Mesendoderm (in vitro differentiated cells): Measurements from ENCODE around the gene BAIAP2L1.

ENCODE experiments used
- DNase-seq: peaks from one replicate; pipeline ENCODE4 v3.0.0; 2013
- H2AK5ac ChIP-seq: 2 replicates; pipeline ENCODE4 v1.6.1; 2013; ENCODE audit warnings: low read length, inconsistent platforms
- H2BK120ac ChIP-seq: 2 replicates; pipeline ENCODE4 v1.6.1; 2013; ENCODE audit warnings: low read depth, mild to moderate bottlenecking, low read length, moderate library complexity, mixed read lengths
- H2BK15ac ChIP-seq: replicated peaks from 2 replicates; pipeline ENCODE4 v1.6.1; 2013; ENCODE audit warnings: low read depth, mild to moderate bottlenecking, moderate library complexity
- H2BK5ac ChIP-seq: 2 replicates; pipeline ENCODE4 v1.6.1; 2013; ENCODE audit warnings: low read length, inconsistent platforms
- H3K18ac ChIP-seq: 2 replicates; pipeline ENCODE4 v1.6.1; 2013; ENCODE audit warnings: mild to moderate bottlenecking, low read length, mixed read lengths
- H3K23ac ChIP-seq: one replicate; pipeline ENCODE4 v1.6.1; 2013; ENCODE audit warnings: low read length
- H3K27ac ChIP-seq: 2 replicates; pipeline ENCODE4 v1.5.1; 2013; ENCODE audit warnings: low read depth, mild to moderate bottlenecking, inconsistent platforms, low read length, moderate library complexity
- H3K27me3 ChIP-seq: 2 replicates; pipeline ENCODE4 v1.6.1; 2013; ENCODE audit warnings: low read length, control low read depth, mild to moderate bottlenecking, inconsistent platforms; ENCODE audit not compliant: insufficient read depth, poor library complexity
- H3K36me3 ChIP-seq: 2 replicates; pipeline ENCODE4 v1.6.1; 2013; ENCODE audit warnings: low read length, inconsistent platforms; ENCODE audit not compliant: control insufficient read depth, insufficient read depth
- H3K4ac ChIP-seq: one replicate; pipeline ENCODE4 v1.6.1; 2013; ENCODE audit warnings: low read depth, mild to moderate bottlenecking, low read length, moderate library complexity
- H3K4me1 ChIP-seq: 2 replicates; pipeline ENCODE4 v1.6.1; 2013; ENCODE audit warnings: low read depth, low read length, inconsistent platforms; ENCODE audit not compliant: control insufficient read depth
- H3K4me2 ChIP-seq: 2 replicates; pipeline ENCODE4 v1.6.1; 2013; ENCODE audit warnings: low read length
- H3K4me3 ChIP-seq: 2 replicates; pipeline ENCODE4 v1.5.1; 2013; ENCODE audit warnings: mild to moderate bottlenecking, low read length
- H3K56ac ChIP-seq: one replicate; pipeline ENCODE4 v1.6.1; 2013; ENCODE audit warnings: low read length
- H3K79me1 ChIP-seq: 2 replicates; pipeline ENCODE4 v1.6.1; 2013; ENCODE audit warnings: low read length, inconsistent platforms
- H3K79me2 ChIP-seq: 2 replicates; pipeline ENCODE4 v1.6.1; 2013; ENCODE audit warnings: mild to moderate bottlenecking, low read length; ENCODE audit not compliant: control insufficient read depth, insufficient read depth
- H3K9ac ChIP-seq: 2 replicates; pipeline ENCODE4 v1.6.1; 2013; ENCODE audit warnings: low read length, inconsistent platforms
- H4K5ac ChIP-seq: one replicate; pipeline ENCODE4 v1.6.1; 2013; ENCODE audit warnings: low read length
- H4K8ac ChIP-seq: one replicate; pipeline ENCODE4 v1.6.1; 2013; ENCODE audit warnings: low read depth, mild to moderate bottlenecking, control low read depth, low read length, moderate library complexity
- WGBS: extraction: QIAGEN DNeasy Blood & Tissue Kit; methylation state at CpG from one replicate; pipeline ENCODE4 v1.1.7; 2013; ENCODE audit warnings: low lambda C conversion rate, missing lambda C conversion rate; ENCODE audit not compliant: insufficient coverage; ENCODE audit errors: extremely low coverage; 5-methylcytosine and 5-hydroxymethylcytosine counted together

Gene BAIAP2L1

DNA sequence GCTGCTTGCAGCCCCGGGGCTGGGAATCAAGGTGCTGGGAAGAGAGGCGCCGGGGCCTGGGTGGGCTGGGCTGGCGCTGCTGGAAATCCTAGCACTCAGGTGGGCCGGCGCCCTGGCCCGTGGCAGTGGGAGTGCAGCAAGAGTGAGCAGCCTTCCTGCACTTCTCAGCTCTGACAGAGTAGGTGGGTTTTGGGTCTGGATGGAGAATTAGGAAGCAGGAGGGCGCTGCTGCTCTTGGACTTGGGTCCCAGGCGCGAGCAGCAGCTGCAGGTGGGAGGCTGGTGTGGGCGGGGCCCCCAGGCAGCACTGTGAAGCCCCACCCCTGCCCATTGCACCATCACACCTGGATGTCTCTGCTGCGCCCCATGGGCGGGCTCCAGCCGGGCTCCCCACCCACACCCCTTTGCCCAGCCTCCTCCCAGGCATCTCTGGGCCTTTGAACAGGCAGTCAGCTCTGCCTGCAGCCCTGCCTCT lies 113.4 kb downstream of the BAIAP2L1 start:
- H2BK15ac ChIP-seq = no peak overlapping the region
- no peak overlapping the region for H3K18ac ChIP-seq
- no peak overlapping the region for H3K23ac ChIP-seq
- DNase-seq = peak; percentile 65
- H3K79me1 ChIP-seq = peaks cover 20% of the 10 kb centered on the region
- H3K27ac ChIP-seq = no peak overlapping the region
- H3K9ac ChIP-seq = no peak overlapping the region
- no CpG with 5 or more reads among the region's 14 CpGs for WGBS
- no peak overlapping the region for H2BK120ac ChIP-seq
- no peak overlapping the region for H4K8ac ChIP-seq
- H2BK5ac ChIP-seq = no peak overlapping the region
- no peaks in the 10 kb centered on the region for H3K36me3 ChIP-seq
- H3K56ac ChIP-seq = no peak overlapping the region
- H3K4ac ChIP-seq = no peak overlapping the region
- no peak overlapping the region for H2AK5ac ChIP-seq
- H3K27me3 ChIP-seq = no peaks in the 10 kb centered on the region
- H3K4me2 ChIP-seq = no peak overlapping the region
- no peak overlapping the region for H3K4me3 ChIP-seq
- no peak overlapping the region for H4K5ac ChIP-seq
- H3K4me1 ChIP-seq = peaks cover 1% of the 10 kb centered on the region
- peaks cover 7% of the 10 kb centered on the region for H3K79me2 ChIP-seq

DNA sequence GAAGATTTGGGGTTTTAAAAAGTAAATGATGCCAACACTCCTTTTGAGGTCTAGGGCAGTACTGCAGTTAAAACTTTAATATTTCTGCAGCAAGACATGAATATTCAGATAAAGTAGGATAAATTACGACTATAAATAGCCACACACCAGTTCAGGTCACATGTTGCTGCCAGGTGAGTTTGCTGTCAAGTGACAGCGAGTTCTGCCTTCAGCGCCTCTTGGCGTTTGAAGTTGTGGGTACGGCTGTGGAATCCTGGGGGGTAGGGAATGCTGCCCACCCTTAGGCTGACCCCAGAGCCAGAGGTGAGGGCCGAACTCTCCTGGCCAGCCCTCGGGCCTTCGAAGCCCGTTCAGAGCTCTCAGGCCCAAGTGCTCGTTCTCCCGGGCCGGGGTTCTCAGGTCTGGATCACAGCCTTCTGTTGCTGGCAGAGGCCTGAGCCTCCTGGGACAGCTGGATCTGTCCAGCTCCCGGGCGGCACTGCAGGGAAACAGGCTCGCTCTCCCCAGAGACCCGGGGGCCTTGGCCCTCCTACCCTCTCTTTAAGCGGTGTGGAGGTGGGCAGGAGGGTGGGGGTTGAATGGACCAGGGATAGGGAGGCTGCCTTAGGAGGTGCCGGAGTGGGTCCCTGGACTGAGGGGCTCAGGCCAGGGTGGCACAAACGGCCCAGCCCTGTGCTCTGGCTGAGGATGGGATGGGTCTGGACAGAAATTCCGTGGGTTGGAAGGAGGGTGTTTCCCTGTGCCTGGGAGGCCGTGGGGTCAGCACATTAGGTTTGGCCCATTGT lies 114.0 kb downstream of the BAIAP2L1 start:
- H3K79me2 ChIP-seq = peaks cover 11% of the 10 kb centered on the region
- H4K8ac ChIP-seq = no peak overlapping the region
- H3K4me3 ChIP-seq = no peak overlapping the region
- H2AK5ac ChIP-seq = no peak overlapping the region
- no CpG with 5 or more reads among the region's 21 CpGs for WGBS
- H3K4ac ChIP-seq = no peak overlapping the region
- H3K27me3 ChIP-seq = no peaks in the 10 kb centered on the region
- H3K79me1 ChIP-seq = peaks cover 23% of the 10 kb centered on the region
- H3K56ac ChIP-seq = peak overlapping the region; percentile 49
- H3K23ac ChIP-seq = no peak overlapping the region
- H2BK15ac ChIP-seq = no peak overlapping the region
- no peak overlapping the region for H3K4me2 ChIP-seq
- H3K9ac ChIP-seq = no peak overlapping the region
- H2BK120ac ChIP-seq = no peak overlapping the region
- no peak overlapping the region for H3K18ac ChIP-seq
- H3K4me1 ChIP-seq = peaks cover 4% of the 10 kb centered on the region
- H2BK5ac ChIP-seq = no peak overlapping the region
- H3K36me3 ChIP-seq = no peaks in the 10 kb centered on the region
- H4K5ac ChIP-seq = no peak overlapping the region
- H3K27ac ChIP-seq = no peak overlapping the region
- no peak for DNase-seq

DNA sequence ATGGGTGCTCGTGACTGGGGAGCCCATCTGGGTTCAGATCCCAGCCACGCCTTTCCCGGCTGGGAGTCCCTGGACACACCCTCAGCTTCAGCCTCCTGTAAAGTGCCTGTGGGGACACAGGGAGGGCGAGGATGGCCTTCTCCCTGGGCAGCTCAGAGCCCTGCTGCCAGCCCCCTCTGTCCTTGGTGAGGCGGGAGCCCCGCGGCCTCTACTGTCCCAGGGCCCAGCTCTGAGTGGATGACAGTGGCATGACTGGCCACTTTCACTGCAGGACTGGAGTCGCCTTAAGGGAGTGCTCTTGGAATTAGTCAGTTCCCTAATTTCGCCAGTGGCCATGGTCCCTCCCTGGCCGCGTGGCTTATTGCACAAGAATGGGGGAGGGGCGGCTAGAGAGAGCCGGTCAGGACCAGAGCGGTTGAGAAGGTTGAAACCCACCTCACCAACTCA lies 114.8 kb downstream of the BAIAP2L1 start:
- peak; percentile 84 for DNase-seq

DNA sequence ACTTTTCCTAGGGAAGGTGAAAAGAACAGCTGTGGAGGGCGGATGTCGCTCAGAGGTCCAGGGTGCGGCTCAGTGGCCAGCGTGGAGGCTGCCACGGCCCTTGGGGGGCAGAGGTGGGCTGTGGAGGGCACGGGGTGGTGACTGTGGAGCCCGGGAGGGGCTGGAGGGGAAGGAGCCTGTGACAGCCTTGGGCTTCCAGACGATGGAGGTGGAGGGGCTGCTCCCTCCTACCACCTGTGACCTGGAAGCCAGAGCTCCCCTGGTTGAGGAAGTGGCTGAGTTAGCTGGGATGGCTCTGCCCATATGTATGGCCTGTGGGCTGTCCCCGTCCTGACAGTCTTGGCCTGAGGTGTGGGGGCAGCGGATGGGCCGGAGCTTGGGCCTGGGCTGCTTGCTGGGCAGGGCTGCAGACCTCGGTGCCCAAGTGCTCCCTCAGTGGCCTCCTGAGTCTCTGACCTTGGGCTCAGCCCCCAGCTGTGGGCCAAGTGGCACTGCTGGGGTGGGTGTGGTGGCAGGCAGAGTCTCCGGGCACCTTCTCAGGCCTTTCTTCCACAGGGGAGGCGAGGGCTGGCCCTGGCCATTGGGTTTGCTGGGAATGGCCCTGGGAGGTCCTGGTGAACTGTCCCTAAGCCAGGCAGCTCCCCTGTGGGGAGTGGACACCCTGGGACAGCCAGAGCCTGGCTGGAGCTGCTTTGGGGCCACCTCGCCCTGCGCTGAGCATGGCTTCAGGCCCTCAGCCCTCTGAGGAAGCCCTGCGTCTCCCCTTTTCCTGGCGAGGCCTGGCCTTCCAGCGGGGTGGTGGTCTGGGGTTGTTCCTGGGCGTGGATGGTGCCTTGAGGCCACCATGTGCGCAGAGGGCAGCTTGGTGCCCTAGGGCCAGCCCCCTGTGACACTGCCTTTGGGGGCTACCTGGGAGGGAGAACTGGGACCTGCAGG lies 115.5 kb downstream of the BAIAP2L1 start:
- no peak overlapping the region for H4K8ac ChIP-seq
- H3K4me3 ChIP-seq = no peak overlapping the region

More for the DNA sequence above, 114.8 kb downstream of the BAIAP2L1 start:
- Histone ChIP-seq H2BK5ac (no peak overlapping the region), H4K5ac (no peak overlapping the region), H2BK120ac (no peak overlapping the region), H3K23ac (no peak overlapping the region), H4K8ac (no peak overlapping the region), H3K79me1 (peaks cover 23% of the 10 kb centered on the region), H2BK15ac (no peak overlapping the region), H3K4me3 (no peak overlapping the region), H3K4ac (no peak overlapping the region), H3K56ac (no peak overlapping the region), H2AK5ac (no peak overlapping the region), H3K18ac (no peak overlapping the region), H3K4me1 (peaks cover 4% of the 10 kb centered on the region), H3K79me2 (peaks cover 11% of the 10 kb centered on the region), H3K27me3 (no peaks in the 10 kb centered on the region), H3K27ac (peak overlapping the region; percentile 51), H3K4me2 (no peak overlapping the region), H3K9ac (no peak overlapping the region), H3K36me3 (no peaks in the 10 kb centered on the region)
- no CpG with 5 or more reads among the region's 14 CpGs for WGBS

DNA sequence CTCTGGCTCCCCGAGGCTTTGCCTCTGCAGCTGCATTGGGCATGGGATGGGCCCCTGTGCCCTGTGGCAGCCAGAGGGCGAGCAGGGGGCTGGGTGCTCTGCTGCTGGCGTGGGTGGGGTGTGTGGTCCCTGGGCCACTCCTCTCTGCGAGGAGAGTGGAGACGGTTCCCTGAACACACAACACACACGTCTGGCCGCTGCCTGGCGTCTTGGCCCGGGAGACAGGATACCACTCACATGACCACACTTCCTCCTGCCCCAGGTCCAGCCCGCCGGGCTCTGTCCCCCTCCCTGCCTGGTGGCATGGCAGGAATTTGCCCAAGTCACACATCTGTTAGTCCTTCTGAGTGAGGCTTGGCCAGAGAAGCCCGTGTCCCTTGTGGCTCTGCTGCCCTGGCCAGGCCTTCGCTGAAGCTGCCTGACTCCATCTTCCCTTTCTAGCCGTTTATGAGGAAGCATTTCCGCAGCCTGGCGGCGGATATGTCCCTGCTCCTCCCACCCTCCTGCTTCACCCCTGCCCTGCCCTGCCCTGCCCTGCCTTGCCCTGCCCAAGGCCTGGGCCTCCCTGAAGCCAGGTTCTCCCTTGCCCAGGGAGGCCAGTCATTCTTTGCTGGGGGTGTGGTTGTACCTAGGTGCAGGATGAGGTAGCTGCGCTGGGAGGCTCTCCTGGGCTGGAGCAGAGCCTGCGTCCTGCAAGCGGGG lies 116.4 kb downstream of the BAIAP2L1 start:
- Histone ChIP-seq H2BK15ac (no peak overlapping the region), H3K18ac (no peak overlapping the region), H3K4me2 (no peak overlapping the region), H3K27me3 (no peaks in the 10 kb centered on the region), H2AK5ac (no peak overlapping the region), H3K27ac (no peak overlapping the region), H3K79me2 (peaks cover 11% of the 10 kb centered on the region), H2BK120ac (no peak overlapping the region), H3K4me1 (peaks cover 4% of the 10 kb centered on the region), H3K79me1 (peaks cover 23% of the 10 kb centered on the region), H4K8ac (no peak overlapping the region), H3K4me3 (no peak overlapping the region), H3K4ac (no peak overlapping the region), H3K36me3 (no peaks in the 10 kb centered on the region), H2BK5ac (no peak overlapping the region), H4K5ac (no peak overlapping the region), H3K9ac (no peak overlapping the region), H3K56ac (peak overlapping the region; percentile 52), H3K23ac (no peak overlapping the region)
- DNase-seq = peak; percentile 73
- WGBS = no CpG with 5 or more reads among the region's 20 CpGs

More for the DNA sequence above, 115.5 kb downstream of the BAIAP2L1 start:
- no peak overlapping the region for H3K4me2 ChIP-seq
- no peaks in the 10 kb centered on the region for H3K36me3 ChIP-seq
- no peak overlapping the region for H2BK5ac ChIP-seq
- H3K9ac ChIP-seq = peak overlapping the region; percentile 8
- DNase-seq = no peak
- peaks cover 23% of the 10 kb centered on the region for H3K79me1 ChIP-seq
- no peak overlapping the region for H3K4ac ChIP-seq
- peaks cover 11% of the 10 kb centered on the region for H3K79me2 ChIP-seq
- no peak overlapping the region for H4K5ac ChIP-seq
- no peak overlapping the region for H3K18ac ChIP-seq
- H3K23ac ChIP-seq = no peak overlapping the region
- no CpG with 5 or more reads among the region's 21 CpGs for WGBS
- H3K27me3 ChIP-seq = no peaks in the 10 kb centered on the region
- peaks cover 4% of the 10 kb centered on the region for H3K4me1 ChIP-seq
- no peak overlapping the region for H2BK120ac ChIP-seq
- peak overlapping the region; percentile 25 for H3K56ac ChIP-seq
- H3K27ac ChIP-seq = peak overlapping the region; percentile 51
- no peak overlapping the region for H2BK15ac ChIP-seq
- H2AK5ac ChIP-seq = no peak overlapping the region
